Islet precursor cell (in vitro differentiated cells): ENCODE results near the gene EPHB1.

Source experiments
- DNase-seq: peaks from one replicate; pipeline ENCODE4 v3.0.0-alpha.2; 2018

Gene EPHB1

DNA sequence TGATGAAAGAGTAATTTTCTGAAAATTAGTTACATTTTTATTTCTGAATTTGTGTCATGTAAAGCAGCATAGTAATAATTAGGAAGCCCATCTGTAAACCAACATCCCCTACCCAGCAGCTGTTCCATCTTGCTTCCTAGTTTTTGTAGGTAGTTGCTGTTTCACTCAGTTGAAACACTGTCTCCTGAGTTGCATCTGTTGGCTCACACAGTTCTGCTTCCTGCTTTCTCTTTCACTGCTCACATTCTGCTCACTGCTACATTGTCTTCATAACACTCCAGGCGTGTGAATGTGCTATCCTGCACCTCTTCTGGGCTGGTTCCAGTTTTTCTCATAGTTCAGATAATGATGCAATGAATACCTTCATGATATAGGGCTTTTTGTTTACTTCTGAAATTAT lies 123.4 kb downstream of the EPHB1 start:
- DNase-seq = no peak

DNA sequence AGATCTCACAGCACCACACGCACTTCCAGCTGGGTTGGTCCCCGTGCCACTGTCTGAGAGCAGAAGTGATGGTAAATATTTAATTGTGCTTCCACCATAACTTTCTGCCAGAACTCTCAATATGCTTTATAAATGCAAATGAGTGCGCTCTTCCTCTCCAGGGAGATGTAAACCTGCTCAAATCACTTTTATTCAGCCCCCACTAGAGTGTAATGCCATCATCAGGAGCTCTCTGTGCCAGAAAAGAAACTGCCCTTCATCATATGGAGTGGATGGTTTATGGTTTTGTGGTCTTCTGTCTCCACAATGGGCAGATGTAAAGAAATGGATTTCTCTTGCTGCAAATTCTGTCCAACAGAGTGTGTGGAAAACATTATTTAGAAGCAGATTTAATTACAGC lies 127.0 kb downstream of the EPHB1 start:
- no peak for DNase-seq

DNA sequence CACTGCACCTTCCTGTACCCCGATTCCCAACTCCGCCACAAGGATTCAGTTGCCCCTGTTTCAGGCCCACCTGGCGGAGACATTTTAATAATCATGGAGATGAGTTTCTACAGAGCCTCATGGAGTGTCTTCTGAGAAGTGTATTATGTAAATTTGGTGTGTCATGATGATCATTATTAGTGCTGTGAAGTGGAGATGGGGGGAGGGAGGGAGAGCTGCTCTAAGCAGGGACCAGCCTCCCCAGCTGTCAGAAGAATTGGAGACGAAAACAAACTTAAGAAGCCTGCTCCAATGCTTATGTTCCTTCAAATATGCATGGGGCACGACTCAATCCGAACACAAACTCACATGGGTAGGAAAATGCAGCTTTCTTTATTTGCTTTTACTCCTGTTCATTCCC lies 127.8 kb downstream of the EPHB1 start:
- no peak for DNase-seq

DNA sequence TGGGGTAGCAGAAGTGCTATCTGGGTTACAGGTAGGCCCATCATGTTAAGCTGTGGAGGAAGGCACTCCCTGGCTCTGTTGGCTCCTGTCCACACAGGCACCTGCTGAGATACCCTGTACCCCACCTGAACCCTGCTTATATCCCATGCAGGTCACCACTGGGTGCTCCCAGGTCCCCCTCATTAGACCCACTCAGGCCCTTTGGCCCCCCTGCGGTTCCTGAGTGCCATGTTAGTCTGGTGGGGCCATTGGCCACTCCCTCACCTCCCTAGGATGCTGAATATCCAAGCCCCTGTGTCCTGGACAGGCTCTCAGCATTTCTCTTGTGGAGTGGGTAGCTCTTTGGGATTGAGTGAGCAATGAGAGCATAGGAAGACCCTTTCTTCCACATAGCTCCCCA lies 128.2 kb downstream of the EPHB1 start:
- no peak for DNase-seq

DNA sequence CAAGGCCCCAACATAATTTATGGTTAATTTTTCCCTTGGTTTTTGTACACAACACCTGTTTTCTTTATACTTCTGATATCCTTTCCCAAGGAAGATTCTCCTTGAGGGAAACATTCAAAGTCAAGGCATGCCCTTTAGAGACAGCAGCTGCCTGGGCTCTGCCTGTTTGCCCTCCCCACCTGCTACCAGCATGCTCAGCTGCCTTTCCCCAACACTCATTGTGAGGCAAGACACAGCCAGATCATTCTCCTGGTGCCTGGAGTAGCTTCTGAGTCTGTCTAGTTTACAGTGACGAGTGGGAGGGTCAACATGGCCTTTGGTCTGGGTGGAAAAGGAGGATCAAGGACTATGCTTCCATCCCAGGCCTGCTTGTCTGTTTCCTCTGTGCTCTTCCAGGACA lies 132.5 kb downstream of the EPHB1 start:
- DNase-seq = no peak

DNA sequence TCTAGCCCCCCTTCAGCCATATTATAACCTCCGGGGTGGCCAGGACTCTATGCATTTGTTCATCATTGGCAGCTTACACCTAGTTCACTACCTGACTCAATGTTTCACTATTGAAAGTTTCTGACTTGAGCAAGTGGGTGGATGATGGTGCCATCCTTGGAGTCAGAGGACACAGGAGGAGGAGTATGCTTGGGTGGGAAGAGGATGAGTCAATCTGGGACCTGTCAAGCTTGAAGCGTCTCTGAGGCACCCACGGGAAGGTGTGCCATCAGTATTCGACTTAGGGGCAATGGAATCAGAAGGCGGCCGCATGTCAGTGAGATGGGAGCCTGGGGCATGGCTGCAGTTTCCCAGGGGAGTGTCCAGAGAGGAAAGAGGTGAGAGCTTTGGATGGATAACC lies 133.3 kb downstream of the EPHB1 start:
- no peak for DNase-seq

DNA sequence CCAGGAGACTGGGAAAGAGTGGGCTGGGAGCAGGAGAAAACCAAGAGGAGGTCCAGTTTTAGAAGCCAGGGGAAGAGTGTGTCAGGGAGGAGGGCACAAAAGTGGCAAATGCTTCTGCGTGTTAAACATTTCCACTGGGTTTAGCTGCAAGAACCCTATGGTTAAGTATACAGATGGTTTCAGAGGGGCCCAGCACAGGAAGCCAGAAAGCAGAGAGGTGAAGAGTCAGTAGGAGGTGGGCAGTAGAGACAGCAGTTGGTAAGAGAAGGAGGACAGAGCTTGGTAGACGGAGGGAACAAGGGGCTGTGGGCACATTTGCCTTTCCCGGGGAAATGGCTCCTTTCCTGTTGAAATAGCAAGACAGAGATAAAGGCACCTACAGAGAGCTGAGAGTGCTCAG lies 133.8 kb downstream of the EPHB1 start:
- DNase-seq = no peak

DNA sequence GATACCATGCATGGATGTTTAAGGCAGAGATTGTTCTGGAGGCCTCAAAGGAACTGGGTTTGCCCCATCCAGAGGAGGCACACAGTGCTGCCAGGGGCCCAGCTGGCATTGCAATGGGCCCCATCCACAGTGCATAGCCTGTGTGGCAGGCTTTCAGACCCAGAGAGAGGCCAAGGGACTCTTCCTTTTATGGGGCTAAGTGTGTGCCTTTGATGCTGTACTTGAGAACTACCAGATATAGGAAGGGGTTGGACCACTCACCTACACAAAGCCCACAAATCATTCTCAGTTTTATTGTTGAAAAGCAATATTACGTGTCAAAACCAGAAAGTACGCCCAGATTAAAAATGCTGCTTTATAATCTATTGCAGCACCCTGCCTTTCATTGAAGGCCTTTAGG lies 134.9 kb downstream of the EPHB1 start:
- no peak for DNase-seq

DNA sequence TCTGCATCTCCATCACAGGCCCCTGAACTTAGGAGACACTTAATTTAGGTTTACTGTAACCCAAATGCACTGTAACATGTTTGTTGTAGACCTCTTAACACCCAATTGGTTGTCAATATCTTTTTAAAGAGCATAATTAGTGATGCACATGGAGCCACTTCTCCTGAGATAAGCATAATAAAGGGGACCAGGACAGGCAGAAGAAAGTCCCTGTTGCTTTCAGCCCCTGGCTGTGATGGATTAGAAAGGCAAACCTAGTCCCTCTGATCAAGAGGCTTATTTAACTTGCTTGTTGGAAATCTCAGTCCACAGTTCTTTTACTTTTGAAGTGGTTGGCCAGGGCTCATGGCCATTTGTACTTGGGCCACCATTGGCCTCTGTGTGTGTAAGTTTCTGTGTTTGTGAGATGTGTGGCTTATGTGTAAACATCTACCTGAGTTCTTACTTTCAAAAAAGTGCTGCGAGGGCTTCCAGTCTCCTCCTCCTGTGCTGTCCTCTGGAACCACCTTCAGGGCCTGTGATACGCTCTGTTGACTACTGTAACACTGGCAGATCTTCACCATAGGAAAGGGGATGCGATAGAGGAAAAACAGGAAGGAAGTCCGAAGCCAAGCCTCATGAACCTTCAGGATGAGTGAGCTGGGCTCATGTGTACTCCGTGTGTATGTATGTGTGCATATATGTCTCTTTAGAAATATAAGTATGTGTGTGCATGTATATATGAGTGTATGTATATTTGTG lies 136.2 kb downstream of the EPHB1 start:
- no peak for DNase-seq

DNA sequence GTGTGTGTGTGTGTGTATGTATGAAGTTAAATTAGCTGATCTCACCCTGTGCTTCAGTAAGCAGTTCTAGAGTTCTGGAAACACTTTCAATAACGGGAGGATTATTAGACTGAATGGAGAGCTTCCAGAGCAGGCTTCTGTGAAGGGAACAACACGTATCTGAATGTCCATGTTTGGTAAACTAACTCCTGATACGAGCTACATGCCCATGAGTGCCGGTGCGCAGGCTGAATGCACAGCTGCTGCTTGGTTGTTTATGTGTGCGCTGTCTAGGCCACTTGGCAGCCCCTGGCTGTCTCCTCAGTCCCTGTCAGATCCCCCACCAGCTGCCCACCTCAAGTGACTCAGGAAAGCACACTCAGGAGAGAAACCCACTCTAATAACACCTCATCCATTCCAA lies 137.0 kb downstream of the EPHB1 start:
- no peak for DNase-seq

DNA sequence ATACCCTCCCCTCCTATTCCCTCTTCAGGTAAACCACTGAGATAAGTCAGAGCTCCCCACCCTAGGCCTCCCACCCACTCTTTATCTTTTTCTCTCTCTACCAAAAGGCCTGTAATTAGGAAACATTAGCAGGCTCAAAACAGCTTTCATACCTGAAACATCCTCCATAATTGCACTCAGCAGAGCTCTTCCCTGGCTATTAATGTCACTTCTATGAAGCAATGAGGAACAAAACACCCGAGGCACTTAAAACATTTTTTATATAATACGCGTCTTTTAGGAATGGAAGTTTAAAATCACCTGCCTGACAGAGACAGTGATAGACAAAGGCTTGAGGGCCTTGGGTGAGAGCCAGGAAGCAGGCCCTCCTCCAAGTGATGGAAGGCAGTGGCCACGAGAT lies 138.9 kb downstream of the EPHB1 start:
- DNase-seq = no peak

DNA sequence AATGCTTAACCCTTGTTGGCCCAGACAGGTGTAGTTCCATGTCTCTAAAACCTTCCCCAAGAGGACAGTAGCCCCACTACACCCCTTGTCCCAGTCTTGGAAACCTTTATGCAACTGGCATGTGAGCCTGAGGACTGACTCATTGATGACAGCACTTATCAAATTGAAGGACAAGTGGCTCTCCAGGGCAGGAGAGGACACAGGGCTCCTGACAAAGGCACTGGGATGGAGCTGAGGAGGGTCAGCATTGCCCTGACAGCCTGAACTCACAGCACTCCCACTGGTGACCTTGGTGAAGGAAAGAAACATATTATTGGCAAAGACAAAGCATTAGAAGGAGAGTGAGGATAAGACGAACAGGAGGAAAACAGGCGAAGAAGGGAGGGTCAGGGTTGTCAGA lies 139.9 kb downstream of the EPHB1 start:
- DNase-seq = no peak

DNA sequence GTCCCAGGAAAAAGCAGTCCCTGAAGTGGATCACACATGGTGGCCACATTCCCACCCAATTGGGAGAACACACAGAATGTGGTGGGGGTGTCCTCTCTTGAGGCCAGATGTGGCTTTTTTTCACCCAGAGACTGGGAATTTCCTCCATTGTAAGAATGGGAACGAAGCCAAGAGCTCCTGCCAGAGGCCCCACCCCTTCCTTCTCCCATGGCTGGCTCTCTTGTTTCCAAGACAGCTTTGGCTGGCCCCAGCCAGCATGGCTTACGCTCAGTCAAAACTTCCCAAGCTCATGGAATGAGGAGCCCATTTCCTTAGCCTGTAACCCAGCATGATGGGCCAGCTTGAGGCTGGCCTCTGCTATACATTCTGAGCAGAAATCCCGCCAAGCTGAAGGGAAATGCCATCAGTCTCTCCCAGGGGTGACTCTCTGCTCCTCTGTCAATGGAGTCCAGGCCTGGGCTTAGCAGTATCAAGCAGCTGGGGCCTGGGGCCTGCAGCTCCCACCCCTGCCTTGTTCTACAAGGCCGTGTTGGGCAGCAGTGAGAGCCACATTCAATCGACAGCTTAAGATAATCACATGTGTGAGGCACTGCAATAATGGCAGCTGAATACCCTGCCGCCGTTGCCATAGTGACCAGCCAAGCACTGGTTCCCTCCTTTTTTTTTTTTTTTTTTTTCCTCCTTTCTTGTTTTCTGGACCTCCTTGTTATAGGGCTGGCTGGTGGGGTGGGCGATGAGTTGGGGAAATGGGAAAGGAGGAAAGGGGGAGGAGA lies 142.4 kb downstream of the EPHB1 start:
- no peak for DNase-seq

DNA sequence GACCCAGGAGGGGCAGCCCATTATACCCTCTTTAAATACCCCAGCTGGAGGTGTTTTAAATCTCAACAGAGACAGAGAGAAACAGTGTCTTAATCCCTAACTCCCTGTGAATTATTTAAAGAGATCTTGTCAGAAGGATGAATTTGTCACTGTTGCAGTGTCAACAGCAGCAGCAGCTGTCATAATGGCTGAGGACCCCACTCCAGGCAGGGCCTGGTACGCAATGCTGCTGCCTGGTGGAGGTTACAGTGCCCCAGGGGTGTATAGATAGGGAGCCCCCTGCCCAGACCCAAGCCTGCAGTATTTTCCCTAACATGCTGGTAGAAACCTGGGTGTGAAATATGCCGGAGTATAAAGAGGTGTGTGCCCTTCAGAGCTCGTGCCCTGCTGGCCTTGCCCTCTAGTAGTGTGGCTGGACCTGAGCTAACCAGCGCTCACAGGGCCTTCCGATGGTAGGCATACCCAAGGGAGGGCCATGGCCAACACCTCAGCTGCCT lies 143.0 kb downstream of the EPHB1 start:
- DNase-seq = no peak

DNA sequence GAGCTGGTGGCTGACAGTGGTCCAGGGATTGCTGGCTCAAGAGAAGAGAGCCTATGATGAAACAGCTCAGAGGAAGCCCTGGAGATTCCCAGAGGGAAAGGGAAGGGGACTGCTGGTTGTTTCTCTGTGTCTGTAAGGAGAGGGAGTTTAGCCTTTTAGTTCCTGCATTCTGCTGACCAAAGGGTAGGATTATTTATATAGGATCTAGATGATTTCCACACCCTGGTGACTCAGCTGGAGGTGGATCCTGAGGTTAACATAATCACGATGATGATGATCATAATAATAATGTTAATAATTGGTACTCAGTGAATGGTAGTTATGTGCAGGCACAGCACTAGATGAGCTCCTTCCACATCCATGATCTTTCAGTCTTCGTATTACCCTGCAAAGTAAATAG lies 144.9 kb downstream of the EPHB1 start:
- no peak for DNase-seq

DNA sequence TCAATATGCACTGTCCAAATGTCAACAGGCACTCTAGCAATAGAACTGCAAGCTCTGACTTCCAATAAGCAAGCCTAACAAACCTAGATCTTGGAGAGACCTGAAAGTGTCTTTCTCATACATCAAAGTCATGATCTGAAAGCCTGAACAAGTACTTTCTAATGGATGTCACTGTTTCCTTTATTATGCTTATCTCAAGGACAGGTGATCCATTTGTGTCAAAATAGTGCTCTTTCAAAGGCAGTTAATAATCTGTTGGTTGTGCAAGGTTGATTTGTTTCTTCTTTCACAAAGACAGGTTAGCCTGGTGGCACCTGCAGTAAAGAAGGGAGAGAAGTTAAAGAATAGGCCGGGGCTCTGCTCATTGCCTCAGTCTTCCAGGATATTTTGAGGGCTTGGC lies 146.8 kb downstream of the EPHB1 start:
- no peak for DNase-seq

DNA sequence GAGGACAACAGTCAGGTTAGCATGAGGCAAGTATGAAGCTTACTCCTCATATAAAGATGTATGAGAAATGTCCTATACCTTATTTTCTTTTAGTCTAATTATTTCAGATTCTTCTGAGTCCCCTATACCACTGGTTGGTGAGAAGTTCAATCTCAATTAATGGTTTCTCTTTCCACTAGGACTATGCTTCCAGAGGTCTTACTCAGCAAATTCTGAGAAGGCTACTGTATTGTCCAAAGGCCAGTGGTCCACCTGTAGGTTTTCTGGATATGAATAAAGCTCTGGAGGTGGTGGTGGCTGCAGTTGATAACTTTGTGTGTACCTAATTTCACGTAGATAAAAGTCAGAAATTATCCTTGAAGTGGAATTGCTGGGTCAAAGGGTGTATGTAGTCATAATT lies 149.4 kb downstream of the EPHB1 start:
- no peak for DNase-seq

DNA sequence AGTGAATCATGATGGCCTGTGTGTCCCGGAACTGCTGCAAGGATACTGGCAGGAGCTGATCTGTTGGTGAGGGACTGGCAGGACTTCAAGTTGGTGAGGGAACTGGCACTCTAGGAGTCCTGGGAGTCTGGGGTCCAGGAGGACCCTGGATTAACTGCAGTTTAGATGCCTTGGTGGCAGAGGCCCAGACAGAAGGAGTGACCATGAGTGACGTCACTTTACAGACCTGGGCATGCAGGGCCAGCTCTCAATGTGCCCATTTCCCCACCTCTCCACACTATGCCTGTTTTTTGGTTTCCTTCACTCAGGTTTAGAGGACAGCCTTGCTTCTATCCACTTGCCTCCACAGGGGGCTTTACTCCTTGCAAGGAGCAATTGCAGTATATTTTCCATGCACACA lies 154.1 kb downstream of the EPHB1 start:
- DNase-seq = no peak

DNA sequence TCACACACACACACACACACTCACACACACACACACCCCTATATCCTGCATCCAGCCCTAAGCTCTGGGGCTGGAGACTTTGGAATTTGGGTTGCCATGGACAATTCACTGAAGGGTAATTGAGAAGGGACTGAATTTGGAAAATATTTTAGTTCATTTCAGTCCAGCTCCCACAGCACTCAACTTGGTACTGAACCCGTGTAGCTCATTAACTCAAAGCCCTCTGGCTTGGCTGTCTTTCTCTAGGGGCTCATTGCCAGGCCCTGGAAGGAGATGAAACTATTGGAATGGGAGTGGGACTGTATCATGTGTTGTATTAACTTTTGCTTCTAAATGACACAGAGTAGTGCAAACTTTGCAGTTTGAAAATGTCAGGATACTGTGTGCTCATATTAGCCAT lies 157.3 kb downstream of the EPHB1 start:
- no peak for DNase-seq

DNA sequence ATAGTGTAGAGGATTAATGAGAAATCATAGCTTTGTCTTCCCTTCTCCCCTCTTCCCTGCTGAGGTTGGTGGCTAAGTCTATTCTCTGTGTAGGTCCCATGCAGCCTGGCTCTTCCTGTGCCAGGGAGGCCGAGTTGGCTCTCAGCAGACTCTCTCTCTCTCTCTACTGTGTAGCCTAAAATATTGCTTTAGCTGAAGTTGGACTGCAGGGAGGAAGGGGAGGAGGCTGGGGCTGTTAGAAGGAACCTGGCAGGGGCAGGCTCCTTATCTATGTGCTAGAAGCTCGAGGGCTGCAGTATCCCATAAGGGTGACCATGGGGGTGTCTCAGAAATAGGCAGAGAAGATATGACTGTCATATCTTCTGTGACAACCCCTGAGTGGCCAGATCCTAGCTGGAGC lies 160.8 kb downstream of the EPHB1 start:
- DNase-seq = no peak

DNA sequence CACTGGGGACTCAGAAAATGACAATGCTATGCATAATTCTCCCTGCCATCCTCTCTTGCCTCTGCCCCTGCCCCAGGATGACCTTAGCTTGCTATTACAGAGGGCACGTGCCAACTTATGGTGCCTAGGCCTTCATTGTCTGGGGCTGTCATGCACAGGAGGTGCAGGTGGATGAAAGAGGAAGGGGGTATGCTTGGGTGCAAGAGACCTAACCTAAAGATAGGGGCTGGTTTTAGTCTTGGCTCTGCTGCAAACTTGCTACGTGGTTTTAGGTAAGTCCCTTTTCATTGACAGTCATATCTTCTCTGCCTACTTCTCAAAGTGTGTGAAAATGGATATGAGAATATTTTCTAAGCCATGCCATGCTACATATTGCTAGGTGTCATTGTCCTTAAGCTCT lies 161.3 kb downstream of the EPHB1 start:
- DNase-seq = no peak

DNA sequence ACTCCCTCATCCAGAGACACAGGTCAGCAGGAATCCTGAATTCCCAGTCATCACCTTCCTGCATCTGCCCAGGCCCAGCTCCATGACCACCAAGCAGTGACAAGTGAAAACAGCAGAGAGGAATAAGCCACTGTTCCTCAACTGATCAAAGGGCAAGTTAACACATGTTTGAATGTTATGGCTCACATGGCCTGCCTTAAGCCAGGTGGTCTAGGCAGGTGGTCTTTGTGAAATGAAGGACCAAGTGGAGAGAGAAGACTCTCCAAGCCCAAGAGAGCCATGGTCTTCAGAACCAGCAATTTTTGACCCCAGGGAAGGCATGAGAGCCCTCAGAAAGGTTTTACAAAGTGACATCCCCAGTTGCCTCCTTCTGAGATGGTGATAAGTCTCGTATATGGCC lies 161.8 kb downstream of the EPHB1 start:
- no peak for DNase-seq

DNA sequence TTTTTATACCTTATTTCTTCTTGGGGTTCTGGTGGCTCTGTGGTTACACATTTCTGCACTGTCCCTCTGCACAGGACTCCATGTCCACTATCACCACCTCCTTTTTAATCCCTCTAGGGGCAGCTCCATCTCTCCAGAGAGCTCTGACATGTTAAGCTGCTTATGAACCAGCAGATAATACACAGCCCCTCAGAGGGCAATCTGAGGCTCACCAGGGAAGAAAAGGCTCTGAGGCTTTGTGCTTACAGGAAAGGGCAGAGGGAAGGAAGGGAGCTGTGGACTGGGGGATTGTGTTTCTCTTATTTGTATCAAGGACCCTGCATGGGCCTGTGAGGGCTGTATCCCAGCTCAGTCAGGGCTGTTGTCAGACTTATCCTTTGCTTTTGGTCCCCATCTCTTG lies 164.5 kb downstream of the EPHB1 start:
- no peak for DNase-seq

DNA sequence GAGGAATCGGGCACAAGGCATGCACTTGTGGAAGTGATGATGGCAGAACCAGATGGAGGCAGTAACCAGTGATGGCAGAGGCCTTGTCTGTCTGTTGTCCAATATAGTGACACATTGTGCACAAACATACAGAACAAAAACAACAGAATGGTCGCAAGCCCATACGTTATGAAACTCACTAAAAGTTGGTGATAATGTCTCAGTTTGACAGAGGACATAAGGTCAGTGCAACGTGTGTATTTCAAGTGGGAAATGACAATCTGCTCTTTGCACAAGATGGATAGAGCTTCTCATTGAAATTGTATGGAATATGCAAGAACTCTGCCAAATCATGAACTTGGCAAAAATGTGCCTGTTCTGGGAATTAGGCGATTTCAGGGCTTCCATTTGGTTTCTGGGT lies 169.2 kb downstream of the EPHB1 start:
- DNase-seq = no peak
